GM19099 (cell line): ENCODE results near the gene DGKD.

ENCODE experiments used
- POLR2A ChIP-seq: IDR thresholded peaks from 3 replicates; pipeline ENCODE4 v1.6.1; 2011; ENCODE audit warnings: low read depth; ENCODE audit not compliant: insufficient read length; ENCODE audit errors: extremely low read depth

The DGKD gene

DNA sequence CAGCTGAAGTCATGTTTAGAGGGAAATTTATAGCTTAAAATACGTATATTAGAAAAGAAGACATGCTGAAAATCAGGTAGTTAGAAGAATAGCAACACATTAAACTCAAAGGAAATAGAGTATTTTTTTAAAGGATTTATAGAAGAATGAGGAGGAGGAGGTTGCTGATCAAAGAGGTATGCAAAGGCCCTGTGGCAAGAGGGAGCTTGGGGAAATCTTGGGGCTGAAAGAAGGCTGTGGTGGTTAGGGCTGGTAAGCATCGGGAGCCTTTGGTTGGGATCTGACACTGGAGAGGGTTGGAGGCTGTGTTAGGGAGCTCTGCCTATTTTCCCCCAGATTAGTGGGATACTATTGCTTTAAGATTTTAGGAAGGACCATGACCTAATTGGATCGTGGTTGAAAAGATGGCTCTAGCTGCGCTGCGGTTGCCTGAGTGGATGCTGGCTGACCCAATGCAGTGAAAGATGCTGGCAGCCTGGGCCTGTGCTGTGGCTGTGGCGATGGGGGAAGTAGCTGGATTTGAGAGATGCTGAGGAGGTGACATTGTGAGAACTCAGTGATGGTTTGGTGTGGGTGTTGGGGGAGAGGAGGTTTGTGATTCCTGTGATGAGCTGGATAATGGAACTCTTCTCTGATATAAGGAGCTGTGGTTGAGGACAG is 11.7 kb downstream of the DGKD start:
- no peak for TF ChIP-seq POLR2A

DNA sequence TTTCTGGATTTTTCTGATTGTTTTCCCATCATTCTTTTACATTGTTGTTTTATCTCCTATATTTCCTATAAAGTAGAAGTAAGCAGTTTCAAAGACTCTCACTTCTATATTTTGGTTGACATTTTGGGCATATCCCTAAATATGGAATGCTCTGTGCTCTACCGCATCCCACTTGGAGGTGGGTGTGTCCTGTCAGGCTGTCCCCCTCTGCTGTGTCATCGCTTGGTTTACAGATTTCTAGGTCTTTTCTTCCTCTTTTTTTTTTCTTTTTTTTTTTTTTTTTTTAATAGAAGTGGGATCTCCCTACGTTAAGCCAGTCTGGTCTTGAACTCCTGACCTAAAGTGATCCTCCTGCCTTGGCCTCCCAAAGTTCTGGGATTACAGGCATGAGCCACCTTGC is 13.3 kb downstream of the DGKD start:
- TF ChIP-seq POLR2A: no peak

DNA sequence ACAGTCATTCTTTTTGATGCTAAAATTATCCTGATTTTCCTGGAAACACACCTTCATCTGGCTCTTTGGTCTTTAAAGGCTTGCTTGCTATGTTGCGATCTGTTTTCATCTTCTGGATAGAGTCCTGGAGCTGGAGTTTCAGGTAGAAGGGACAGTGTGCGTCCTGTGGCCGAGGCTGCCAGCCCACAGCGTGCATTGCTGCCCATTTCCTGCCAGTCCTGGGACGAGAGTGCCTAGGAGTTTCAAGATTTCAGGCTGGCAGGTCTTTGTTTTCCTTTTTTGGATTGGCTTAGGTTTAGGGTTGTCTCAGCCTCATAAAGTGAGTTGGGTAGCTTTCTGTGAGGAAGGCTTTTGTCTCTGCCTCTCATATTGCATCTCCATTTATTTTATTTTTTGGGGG is 14.5 kb downstream of the DGKD start:
- no peak for TF ChIP-seq POLR2A

DNA sequence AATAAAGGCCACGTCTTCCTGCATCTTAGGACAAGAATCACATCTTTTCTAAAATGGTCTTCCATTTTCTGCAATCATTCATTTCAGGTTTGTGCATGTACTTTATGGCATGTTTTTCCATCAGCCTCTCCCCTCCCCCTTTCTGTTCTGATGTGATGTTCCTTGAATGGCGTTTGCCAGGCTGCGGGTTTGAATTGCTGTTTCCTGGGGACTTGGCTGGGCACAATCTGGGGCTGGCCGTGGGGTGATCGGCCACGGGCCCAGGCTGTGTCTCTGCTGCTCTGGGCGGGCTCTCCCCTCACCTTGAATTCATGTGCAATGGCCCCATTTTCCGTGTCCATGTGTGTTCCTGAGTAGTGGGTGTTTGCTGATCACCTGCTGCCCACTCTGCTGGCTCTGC is 15.2 kb downstream of the DGKD start:
- no peak for TF ChIP-seq POLR2A

DNA sequence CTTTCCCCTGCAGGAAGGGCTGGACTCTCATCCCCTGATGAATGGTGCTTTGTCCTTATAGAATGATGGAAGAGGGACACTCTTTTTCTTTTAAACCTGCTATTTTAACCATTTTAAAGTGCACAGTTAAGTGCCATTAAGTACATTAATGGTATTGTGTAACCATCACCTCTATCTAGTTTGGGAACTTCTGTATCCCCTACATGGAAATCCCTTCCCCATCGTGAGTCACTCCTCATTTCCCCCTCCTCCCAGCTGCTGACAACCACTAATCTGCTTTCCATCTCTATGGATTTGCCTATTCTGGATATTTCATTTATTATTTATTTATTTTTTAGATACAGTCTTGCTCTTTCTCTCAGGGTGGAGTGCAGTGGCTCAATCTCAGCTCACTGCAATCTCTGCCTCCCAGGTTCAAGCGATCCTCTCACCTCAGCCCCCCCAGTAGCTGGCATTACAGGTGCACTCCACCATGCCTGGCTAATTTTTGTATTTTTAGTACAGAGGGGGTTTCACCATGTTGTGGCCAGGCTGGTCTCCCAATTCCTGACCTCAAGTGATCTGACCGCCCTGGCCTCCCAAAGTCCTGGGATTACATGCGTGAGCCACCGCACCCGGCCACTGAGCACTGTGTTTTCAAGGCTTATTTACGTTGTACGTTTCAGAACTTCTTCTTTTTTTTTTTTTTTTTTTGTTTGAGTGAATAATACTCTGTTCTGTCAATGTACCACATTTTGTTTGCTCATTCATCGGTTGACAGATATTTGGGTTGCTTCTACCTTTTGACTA is 15.8 kb downstream of the DGKD start:
- TF ChIP-seq POLR2A: no peak

DNA sequence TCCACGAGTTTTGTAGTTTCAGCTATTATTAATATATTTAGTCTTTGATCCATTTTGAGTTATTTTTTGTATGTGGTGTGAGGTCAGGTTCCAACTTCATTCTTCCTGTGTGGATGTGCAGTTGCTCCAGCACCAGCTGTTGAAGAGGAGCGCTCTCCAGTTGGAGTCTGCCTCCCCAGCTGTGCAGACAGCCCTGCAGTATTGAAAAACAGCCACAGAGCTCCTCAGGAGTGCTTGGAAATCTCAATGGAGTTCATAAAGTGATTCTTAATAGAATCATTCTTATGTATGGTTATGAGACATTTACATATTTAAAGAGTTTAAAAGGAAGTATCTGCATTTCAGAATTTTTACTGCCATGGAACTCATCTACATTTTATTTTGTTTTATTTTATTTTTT is 17.3 kb downstream of the DGKD start:
- no peak for TF ChIP-seq POLR2A

DNA sequence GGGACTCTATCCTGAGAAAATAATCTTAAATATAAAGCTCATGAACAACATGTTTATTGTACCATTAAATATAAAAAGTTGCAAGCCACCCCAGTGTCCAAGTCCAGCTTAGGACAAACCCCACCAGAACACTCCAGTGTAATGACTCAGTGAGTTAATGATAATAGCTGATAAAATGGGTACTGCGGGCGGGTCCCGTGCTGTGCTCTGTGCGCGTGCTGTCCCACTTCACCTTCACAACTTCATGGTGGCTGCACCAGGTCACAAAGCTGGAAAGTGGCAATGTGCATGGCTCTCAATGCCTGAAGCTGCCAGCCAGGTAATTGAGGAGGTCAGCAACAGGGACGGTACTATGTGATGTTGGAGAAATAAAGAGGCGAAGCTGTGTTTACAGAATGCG is 18.6 kb downstream of the DGKD start:
- TF ChIP-seq POLR2A: no peak

DNA sequence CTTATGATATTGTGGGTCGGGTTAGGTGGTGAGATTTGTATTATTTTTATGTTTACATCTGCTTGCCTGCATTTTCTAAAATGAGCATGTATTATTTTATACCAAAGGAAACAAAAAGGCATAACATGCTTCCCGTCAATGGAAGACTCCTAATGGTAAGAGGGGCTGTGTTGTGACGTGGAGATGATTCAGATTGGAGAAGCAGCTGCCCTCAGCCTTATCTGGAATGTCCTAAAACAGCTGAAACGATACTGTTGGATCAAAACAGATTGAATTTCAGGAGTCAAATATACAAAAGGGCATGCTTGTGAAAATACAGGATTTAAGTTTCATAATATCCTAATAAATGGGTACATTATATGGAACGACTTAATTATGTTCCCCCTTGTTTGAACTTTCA is 19.0 kb downstream of the DGKD start:
- TF ChIP-seq POLR2A: no peak

DNA sequence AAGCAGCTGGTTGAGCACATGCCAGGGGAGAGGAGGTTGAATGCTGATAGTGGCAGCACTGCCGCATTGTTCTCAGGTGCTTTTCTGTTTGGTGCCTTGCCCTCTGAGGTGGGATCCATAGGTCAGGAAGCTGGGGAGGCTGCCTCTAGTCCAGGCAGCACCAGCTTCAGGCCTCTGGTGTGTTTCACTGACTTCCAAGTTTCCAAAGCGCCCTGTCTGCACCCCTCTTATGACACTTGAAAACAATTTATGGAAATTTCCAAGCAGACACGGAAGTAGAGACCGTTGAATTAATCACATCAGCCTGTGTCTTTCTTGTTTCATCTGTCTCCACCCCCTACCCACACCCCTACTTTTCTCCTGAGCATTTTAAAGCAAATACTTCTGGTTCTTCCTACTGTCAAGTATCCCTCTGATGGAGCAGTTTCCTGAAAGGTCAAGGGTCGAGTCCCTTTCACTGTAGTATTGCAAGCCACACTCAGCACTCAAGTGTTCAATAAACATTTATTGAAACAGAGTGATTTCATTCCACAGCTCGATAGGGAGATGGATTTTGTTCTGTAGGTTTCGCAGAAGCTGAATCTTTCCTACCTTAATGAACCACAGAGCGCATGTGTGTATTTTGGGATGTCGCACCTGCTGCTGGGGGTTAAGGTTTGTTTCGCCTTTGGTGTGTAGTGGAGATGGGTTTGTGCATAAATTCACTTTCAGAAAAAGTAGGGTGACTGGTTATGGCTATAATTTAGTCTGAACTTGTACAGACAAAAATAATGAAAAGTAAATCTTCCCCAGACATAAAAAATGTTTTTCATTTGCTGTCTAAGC is 21.4 kb downstream of the DGKD start:
- no peak for TF ChIP-seq POLR2A

DNA sequence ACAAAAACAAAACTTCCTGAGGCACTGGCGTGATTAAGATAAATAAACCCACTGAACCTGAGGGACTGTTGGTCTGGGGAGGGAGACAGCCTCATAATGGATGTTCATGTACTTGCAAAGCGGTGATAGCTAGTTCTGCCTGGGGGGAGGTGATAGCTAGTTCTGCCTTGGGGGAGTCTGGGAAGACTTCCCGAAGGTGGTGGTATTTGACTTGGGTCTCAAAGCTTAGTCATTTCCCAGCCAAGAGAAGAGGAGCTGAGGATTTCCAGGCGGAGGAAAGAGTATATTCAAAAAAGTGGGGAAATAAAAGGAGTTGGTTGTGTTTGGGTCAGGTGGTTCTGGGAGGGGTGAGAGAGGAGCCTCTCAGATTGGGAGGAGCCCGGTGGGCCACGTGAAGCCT is 24.7 kb downstream of the DGKD start:
- no peak for TF ChIP-seq POLR2A

DNA sequence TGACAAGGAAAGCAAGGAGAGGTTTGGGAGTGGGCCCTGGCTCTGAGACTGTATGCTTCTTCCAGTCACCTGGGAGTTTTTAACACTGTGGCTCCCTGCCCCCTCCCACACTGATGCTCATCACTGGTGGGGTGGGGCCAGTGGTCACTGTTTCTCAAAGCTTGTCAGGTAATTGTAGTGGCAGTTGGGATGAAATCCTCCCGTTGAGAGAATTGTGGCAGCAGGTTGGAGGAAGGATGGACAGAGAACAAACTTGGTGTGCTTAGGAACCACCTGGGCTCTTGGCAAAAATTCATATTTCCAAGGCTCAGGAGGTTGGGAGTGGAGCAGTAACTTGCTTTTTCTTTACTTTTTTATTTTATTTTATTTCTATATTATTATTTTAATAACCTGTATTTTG is 25.1 kb downstream of the DGKD start:
- no peak for TF ChIP-seq POLR2A

DNA sequence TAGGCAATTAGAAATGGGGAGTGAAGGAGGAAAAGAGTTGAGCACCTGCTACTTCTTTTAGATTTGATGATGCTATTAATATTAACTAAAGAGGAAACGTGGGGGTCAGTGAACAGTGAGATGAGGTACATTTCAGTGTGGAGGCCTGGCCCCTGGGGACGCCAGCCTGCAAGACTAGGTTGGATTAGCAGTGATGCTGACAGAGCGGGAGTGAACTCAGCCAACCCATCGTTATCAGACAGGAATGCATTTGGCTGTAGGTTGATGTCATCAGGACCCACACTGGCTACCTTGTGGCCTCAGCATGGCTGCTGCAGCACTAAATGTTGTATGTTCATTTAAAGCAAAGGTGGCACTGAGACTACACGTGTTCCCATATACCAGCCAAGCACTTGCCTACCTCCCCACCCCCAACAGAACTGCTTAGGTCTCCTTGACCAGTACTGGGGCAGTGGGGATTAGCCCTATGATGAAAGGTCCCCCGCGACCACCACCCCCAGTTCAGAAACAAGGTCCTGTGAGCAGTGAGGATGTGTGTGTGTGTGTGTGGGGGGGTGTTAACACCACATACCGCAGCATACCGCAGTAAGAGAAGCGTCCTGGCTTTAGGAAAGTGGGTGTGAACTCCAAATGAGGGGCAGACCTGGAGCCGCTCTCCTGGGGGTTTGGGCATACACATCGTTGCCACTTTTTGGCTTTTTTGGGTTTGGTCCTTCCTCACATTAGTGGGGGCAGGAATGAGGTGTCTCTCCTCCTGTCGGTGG is 26.0 kb downstream of the DGKD start:
- peak; percentile 36 for TF ChIP-seq POLR2A

DNA sequence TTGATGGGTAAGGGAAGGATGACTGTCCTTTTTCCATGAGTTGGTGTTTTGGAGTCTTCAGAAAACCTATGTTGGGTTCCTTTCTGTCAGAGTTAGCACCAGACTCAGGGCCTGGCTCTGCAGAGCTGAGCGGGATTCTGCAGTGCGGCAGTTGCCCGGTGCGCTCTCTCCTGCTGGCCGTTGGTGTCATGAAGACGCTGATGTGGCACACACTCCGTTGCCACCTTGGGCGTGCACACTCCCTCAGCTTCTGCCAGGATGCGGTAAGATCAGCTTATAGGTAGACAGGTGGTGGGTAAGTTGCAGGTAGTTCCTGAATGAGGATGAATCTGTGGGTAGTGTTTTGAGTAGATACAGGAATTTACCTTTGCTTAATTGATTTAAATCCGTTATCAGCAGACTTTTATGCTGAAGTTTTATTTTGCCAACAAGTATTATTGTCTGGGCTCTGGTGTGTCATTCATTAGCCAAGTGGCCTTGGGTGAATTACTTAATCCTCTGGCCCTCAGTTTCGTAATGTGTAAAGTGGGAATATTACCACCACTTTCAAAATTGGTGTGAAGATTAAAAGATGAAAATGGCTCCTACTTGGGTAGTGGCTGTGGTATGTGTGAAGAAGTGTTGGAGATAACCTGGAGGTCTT is 26.8 kb downstream of the DGKD start:
- TF ChIP-seq POLR2A: no peak

DNA sequence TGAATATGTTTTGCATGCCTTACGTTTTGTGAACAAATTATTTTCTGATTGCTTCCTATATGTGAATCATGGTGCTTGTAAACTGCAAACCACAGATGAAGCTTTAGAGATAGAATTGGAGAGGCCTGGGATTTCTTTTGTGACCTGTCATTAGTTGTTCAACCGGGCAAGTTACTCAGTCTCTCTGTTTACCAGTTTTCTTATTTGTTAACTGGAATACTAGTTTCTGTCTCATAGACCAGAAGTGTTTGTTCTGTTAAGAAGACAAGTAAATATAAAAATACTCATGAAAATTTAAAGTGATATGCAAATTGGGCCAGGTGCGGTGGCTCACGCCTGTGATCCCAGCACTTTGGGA is 27.3 kb downstream of the DGKD start:
- no peak for TF ChIP-seq POLR2A

DNA sequence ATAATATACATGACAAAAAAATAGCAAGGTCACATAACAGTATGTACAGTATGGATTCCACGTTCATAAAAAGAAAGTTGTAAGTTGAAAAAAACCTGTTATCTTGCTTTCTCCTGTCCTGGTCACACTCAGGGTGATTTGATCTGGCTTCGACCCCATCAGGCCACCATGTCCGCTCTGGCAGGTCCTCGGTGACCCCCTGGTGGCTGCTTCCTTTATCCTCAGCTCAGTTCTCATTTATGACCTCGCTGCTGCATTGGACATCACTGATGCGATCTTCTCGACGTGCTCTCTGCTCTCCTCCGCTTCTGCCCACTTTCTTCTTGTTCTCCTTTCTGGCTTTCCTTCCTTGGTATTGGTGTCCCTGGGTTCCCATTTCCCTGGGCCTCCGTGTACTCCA is 29.7 kb downstream of the DGKD start:
- no peak for TF ChIP-seq POLR2A
